B cell (primary cell): ENCODE results near the gene DPAGT1. TPM values are rescaled to one million over a fixed set of nuclear protein-coding genes. Genes with fewer than 3 reads are reported as not detected.

Experiments used
- ATAC-seq: fragments of 200-7000 bp; cut with Tn5 transposase; one replicate; pipeline ENCODE4 v1.10.0; 2021; ENCODE audit warnings: low read depth, mild to moderate bottlenecking, moderate number of reproducible peaks, moderate library complexity
- CTCF ChIA-PET: fragments of 350-600 bp; sonication (Branson Sonifier 250); formaldehyde crosslinking; loops from one replicate; lab custom pipeline; 2021; ENCODE audit warnings: antibody characterized with exemption, inconsistent platforms; lab: Charles Lee
- POLR2A ChIA-PET: fragments of 350-600 bp; sonication (Branson Sonifier 250); formaldehyde crosslinking; loops from one replicate; lab custom pipeline; 2021; ENCODE audit warnings: antibody characterized with exemption; lab: Charles Lee
- DNase-seq: peaks from one replicate; pipeline ENCODE4 v3.0.0; 2013
- H2AFZ ChIP-seq: 2 replicates; pipeline ENCODE4 v1.6.1; 2012; ENCODE audit warnings: mild to moderate bottlenecking, low read depth, low read length; ENCODE audit not compliant: insufficient read depth, poor library complexity, severe bottlenecking
- H3K27ac ChIP-seq, 2 donors: 1 replicate in 1 of 2; 2 replicates in 1 of 2; pipeline ENCODE4 v1.5.1; 2012 to 2013; ENCODE audit warnings: low read length in 2 of 2, mild to moderate bottlenecking in 2 of 2, moderate library complexity in 1 of 2
- H3K27me3 ChIP-seq, 4 experiments: fragments of 200-600 bp in 1 of 4; sonication (generic) in 1 of 4; replicated peaks in 1 of 4; 1 replicate in 2 of 4; 2 replicates in 2 of 4; pipeline versions ENCODE4 v1.6.1 to v1.7.0; 2013 to 2016; ENCODE audit warnings: low read length in 3 of 4, mild to moderate bottlenecking in 2 of 4, mixed read lengths in 1 of 4, moderate library complexity in 1 of 4; ENCODE audit not compliant: insufficient read depth in 4 of 4, control insufficient read depth in 3 of 4; ENCODE audit errors: control extremely low read depth in 1 of 4
- H3K36me3 ChIP-seq, 2 experiments: replicated peaks in 1 of 2; 1 replicate in 1 of 2; 2 replicates in 1 of 2; pipeline versions ENCODE4 v1.6.1 to v1.7.1; 2013; ENCODE audit warnings: low read length in 1 of 2; ENCODE audit not compliant: insufficient read depth in 2 of 2, control insufficient read depth in 1 of 2; ENCODE audit errors: control extremely low read depth in 1 of 2, extremely low read depth in 1 of 2
- H3K4me1 ChIP-seq, 2 donors: fragments of 200-600 bp in 1 of 2; sonication (generic) in 1 of 2; 1 replicate in 1 of 2; 2 replicates in 1 of 2; pipeline versions ENCODE4 v1.5.1 to v1.6.1; 2013 to 2017; ENCODE audit warnings: low read length in 2 of 2; ENCODE audit not compliant: control insufficient read depth in 2 of 2, insufficient read depth in 2 of 2
- H3K4me2 ChIP-seq: replicated peaks from 2 replicates; pipeline ENCODE3; 2012; ENCODE audit warnings: mild to moderate bottlenecking, low read depth, low read length; ENCODE audit not compliant: poor library complexity, severe bottlenecking
- H3K4me3 ChIP-seq, 5 experiments: fragments of 200-600 bp in 1 of 5; sonication (generic) in 1 of 5; 1 replicate in 3 of 5; 2 replicates in 2 of 5; pipeline versions ENCODE4 v1.5.1 to v1.7.0; 2011 to 2016; ENCODE audit warnings: low read length in 4 of 5, mild to moderate bottlenecking in 4 of 5, low read depth in 2 of 5, control low read depth in 1 of 5, moderate library complexity in 1 of 5; ENCODE audit not compliant: insufficient read depth in 1 of 5; ENCODE audit errors: control extremely low read depth in 1 of 5, extremely low read depth in 1 of 5
- H3K79me2 ChIP-seq: fragments of 200-600 bp; sonication (generic); one replicate; pipeline ENCODE4 v1.6.0; 2016; ENCODE audit warnings: low read length; ENCODE audit not compliant: control insufficient read depth, insufficient read depth
- H3K9ac ChIP-seq: fragments of 200-600 bp; sonication (generic); 2 replicates; pipeline ENCODE4 v1.6.1; 2017; ENCODE audit warnings: mild to moderate bottlenecking, low read length, moderate library complexity
- H3K9me3 ChIP-seq, 3 donors: one replicate each; pipeline versions ENCODE4 v1.6.1 to v1.7.1; 2013; ENCODE audit warnings: low read length in 2 of 3; ENCODE audit not compliant: control insufficient read depth in 2 of 3, insufficient read depth in 1 of 3; ENCODE audit errors: control extremely low read depth in 1 of 3
- H4K20me1 ChIP-seq: 2 replicates; pipeline ENCODE4 v1.6.0; 2012; ENCODE audit warnings: mild to moderate bottlenecking, low read length; ENCODE audit not compliant: insufficient read depth, control insufficient read depth, poor library complexity, severe bottlenecking
- H3K27ac Mint-ChIP-seq: one replicate; pipeline ENCODE4 v1.8.0; 2021; ENCODE audit warnings: mixed read lengths
- H3K27me3 Mint-ChIP-seq: one replicate; pipeline ENCODE4 v1.8.0; 2021; ENCODE audit warnings: mixed read lengths
- H3K4me1 Mint-ChIP-seq: one replicate; pipeline ENCODE4 v1.8.0; 2021; ENCODE audit warnings: mixed read lengths
- H3K4me3 Mint-ChIP-seq: one replicate; pipeline ENCODE4 v1.8.0; 2021; ENCODE audit warnings: mixed read lengths
- H3K9me3 Mint-ChIP-seq: one replicate; pipeline ENCODE4 v1.8.0; 2022; ENCODE audit warnings: mixed read lengths; ENCODE audit not compliant: insufficient read depth
- CTCF ChIP-seq: fragments of 200-600 bp; IDR thresholded peaks from one replicate; pipeline ENCODE4 v1.8.0; 2022; ENCODE audit warnings: antibody characterized with exemption, mild to moderate bottlenecking
- EZH2 ChIP-seq: IDR thresholded peaks from 2 replicates; pipeline ENCODE4 v1.6.1; 2012; ENCODE audit warnings: borderline replicate concordance, low read depth, mild to moderate bottlenecking, moderate library complexity, low read length; ENCODE audit not compliant: insufficient read depth, poor library complexity, severe bottlenecking
- WGBS: methylation state at CpG from one replicate; pipeline ENCODE4 v1.1.5; 2013; ENCODE audit warnings: missing lambda C conversion rate; ENCODE audit not compliant: insufficient coverage; 5-methylcytosine and 5-hydroxymethylcytosine counted together
- intact Hi-C: fragments of 100-400 bp; cut with micrococcal nuclease; formaldehyde crosslinking; loops from one replicate; pipeline ENCODE4 v1.10.0; 2022
- polyA minus RNA-seq: library from RNA; depleted of rRNA, polyadenylated mRNA; stranded (reverse); fragments of >200 nt; gene quantifications from 2 replicates; pipeline ENCODE4 v1.2.3, GENCODE V29; 2012
- polyA plus RNA-seq: library from polyadenylated mRNA; depleted of rRNA; stranded (reverse); fragments of >200 nt; gene quantifications from 2 replicates; pipeline ENCODE4 v1.2.3, GENCODE V29; 2012
- total RNA-seq, 2 donors: library from RNA; stranded (reverse); fragments of 120-200 nt in 1 of 2; gene quantifications; 1 replicate in 1 of 2; 2 replicates in 1 of 2; pipeline versions ENCODE4 v1.2.3 to v1.2.4, GENCODE V29; 2013 to 2022

The DPAGT1 gene
- total RNA-seq (34.5 and 38.3 TPM in 2 replicates), polyA plus RNA-seq (60.3 and 64.3 TPM in 2 replicates), polyA minus RNA-seq (17.1 and 20.7 TPM in 2 replicates)
- total RNA-seq (2013), result 16.3 TPM

- Histone ChIP-seq H4K20me1 (no peaks in the 10 kb centered on the region), H3K9ac (peak within 1 kb of the TSS; percentile 86), H3K79me2 (peaks cover 26% of the 10 kb centered on the region), H3K9me3 (no peaks in the 10 kb centered on the region), H3K27ac (peak within 1 kb of the TSS; percentile 88 to 91), H3K4me3 (peak within 1 kb of the TSS; percentile 75 to 100 (median 89)), H3K4me1 (peaks cover 33 to 46% of the 10 kb centered on the region in 2 donors), H3K4me2 (peak within 1 kb of the TSS; percentile 88), H3K27me3 (no peaks in the 10 kb centered on the region), H2AFZ (peak within 1 kb of the TSS; percentile 94), H3K36me3 (peaks cover 8 to 15% of the 10 kb centered on the region in 2 experiments)
- Mint-ChIP-seq H3K27me3 (no peaks in the 10 kb centered on the region), H3K27ac (peak within 1 kb of the TSS; percentile 98), H3K4me1 (peaks cover 61% of the 10 kb centered on the region), H3K4me3 (peak within 1 kb of the TSS; percentile 93), H3K9me3 (no peaks in the 10 kb centered on the region)
- DNase-seq (peak; percentile 93), ATAC-seq (peak; percentile 84)
- intact Hi-C loops, result loop anchor here (1.0 to 2.0 kb wide), 6 partner anchors 17 to 104 kb away; partner anchors contain the start of genes CENATAC, HINFP, HYOU1 and RPS25
- ChIA-PET POLR2A (interaction anchor here (0.6 to 2.0 kb wide), 12 partner anchors 9 to 531 kb away, joined by 3 to 11 read pairs (median 6); partner anchors contain the start of genes HINFP, HMBS, RPS25 and SLC37A4), CTCF (interaction anchor here (0.7 to 1.5 kb wide), 11 partner anchors 16 to 412 kb away, joined by 3 to 9 read pairs (median 3); partner anchors contain the start of genes HMBS, NLRX1 and VPS11)
- TF ChIP-seq CTCF, result no peak
- no peak for TF ChIP-seq EZH2
- 0% methylated on average over 22 of the region's 32 CpGs for WGBS
These were observed at the start of gene DPAGT1 for GRCh38 chr11:119101759-119102423. Gene DPAGT1, minus strand, starts transcription at chr11:119101853. Its CDS starts 198 bp downstream, at chr11:119101655.
